GM19467 (cell line): ENCODE data around the gene MAPRE3.

ENCODE experiments used
- ATAC-seq: cut with Tn5 transposase; IDR thresholded peaks from one replicate; pipeline ENCODE4 v1.9.1; 2021; ENCODE audit warnings: mild to moderate bottlenecking, moderate library complexity; ENCODE audit not compliant: unreplicated experiment

Gene MAPRE3

GRCh38 chr2:27009716-27010115 lies 39.3 kb downstream of the MAPRE3 start:
- ATAC-seq: no peak

- ATAC-seq: no peak
Measured at GRCh38 chr2:27010139-27010538, 39.7 kb downstream of the MAPRE3 start.

DNA sequence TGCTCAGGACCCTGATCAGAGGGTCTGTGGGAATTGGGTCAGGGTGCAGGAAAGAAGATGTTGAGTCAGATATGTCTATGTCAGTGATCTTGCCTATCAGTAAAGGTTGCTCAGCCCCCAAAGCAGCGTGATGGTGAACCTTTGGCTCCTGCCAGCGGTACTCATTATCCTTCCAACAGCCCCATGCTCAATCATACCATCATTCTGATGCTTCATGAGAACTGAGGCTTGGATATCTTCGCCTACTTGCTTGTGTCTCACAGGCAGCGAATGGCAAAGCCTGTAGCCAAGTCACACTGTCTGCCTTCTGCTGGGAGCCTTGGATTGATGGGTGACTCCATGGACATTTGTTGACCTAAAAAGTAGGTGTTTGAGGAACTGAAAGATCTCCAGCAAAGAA lies 43.3 kb downstream of the MAPRE3 start:
- ATAC-seq: no peak

GRCh38 chr2:27014771-27015433 lies 44.5 kb downstream of the MAPRE3 start:
- ATAC-seq: no peak

DNA sequence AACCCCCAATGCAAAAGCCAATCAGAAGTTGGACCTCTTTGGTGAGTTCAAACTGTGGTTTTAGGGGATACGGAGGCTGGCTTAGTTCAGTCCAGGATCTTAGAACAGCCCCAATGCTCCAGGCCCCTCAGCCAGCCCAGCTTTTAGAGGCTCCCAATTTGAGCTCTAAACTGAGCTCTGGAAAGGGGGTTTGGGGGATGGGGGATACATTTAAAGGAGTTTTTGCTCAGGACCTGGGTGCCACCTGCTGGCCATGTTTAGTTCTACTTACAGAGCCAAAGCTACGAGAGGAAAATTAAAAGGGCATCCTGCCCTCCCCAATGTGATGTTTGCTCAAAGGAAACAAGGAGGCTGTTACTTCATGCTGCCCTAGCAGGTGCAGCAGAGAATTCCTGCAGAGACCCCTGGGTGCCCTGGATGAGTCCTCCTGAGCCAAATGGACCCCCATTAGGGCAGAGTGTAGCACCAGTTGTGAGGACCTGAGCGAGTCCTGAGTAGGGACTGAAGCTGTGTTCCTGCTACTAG lies 46.4 kb downstream of the MAPRE3 start:
- ATAC-seq: no peak

DNA sequence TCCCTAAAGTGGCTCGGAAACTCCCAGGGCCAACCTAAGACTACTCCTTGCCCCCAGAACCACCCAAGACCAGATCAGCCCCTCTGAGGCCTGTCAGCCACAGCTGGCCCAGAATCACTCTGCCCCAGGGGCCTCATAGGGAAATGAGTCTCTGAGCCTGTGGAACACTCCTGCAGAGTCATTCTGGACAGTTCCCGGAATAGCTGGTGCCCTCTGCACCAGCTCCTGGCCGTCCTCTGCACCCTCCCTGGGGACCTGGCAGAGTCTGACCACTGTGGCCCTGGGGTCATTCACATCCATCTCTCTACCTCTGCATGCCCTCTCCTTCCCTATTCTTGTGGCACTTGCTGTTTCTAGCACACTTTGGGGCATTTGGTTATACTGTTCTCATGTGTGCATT lies 47.7 kb downstream of the MAPRE3 start:
- no peak for ATAC-seq

GRCh38 chr2:27019459-27019858 lies 49.0 kb downstream of the MAPRE3 start:
- ATAC-seq: no peak

DNA sequence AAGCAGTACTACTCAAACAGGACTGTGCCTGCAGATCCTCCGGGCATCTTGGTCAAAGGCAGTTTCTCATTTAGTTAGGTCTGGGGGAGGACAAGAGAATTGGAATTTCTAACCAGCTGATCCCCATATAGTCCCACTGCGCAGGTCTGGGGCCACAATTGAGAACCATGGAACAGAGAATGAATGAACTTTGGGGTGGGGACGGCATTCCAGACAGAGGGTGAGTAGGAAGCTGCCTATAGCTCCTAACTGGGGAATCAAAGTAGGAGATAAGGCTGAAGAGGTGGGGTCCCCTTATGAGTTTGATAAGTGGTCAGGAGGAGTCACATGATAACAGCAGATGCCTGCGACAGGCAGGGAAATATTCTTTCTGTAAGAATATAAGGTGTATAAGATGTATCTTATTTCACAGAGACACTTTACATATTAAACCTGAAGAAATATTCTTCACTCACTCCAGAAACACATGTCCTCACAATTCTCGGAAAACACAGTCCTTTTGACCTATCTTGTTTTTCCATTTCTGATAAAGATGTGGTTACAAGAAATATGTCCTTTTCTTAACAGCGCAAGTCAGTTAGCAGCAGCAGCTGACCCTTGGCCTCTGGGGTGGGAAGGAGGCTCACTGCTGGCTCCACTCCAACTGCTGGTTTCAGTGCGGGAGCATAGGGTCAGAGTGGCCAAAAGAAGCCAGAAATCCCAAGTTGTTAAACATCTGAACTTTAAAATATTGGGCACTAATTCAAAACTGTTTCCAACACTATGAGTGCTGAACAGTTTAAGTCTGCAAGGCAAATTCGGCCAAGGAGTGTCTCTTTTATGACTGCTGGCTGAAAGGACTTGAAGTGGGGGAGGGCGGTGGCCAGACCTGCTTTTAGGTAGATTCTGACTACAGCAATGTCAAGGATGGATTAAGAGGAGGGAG lies 49.8 kb downstream of the MAPRE3 start:
- ATAC-seq: no peak

DNA sequence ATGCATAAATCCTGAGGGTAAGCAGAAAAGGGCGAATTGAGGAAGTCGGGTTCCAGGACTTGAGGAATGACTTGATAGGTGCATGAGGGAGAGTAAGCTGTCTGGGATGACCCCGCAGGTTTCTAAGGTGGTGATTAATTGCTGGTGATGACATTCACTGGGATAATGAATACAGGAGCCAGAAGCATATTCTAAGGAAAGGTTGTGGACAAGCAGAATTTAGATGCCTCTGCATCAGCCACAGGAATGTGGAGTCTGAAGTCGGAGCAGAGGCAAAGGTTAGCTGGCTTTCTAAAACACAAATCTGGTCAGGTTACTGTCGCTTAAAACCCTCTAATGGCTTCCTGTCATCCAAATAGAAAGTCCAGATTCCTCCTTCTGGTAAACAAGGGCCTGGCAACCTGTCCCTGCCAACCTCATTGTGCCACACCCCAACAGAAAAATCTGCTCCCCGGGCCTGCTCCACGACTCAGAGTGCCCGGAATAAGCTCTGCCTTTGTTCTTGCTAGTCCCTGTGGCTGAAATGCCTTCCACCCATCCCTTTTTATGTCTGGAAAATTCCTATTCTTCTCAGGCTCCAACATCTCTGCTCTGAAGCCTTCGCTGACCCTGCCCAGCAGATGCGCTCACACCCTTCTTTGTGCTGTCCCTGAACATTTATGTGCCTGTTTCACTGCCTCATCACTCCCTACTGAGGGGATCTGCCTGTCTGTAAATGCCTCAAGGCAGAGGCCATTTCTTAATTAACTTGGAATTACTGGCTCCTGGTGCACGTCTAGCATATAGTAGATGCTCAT lies 51.0 kb downstream of the MAPRE3 start:
- no peak for ATAC-seq

- no peak for ATAC-seq
Measured at GRCh38 chr2:27023740-27024139, 53.3 kb downstream of the MAPRE3 start.

GRCh38 chr2:27024188-27024587 lies 53.8 kb downstream of the MAPRE3 start:
- ATAC-seq: no peak

DNA sequence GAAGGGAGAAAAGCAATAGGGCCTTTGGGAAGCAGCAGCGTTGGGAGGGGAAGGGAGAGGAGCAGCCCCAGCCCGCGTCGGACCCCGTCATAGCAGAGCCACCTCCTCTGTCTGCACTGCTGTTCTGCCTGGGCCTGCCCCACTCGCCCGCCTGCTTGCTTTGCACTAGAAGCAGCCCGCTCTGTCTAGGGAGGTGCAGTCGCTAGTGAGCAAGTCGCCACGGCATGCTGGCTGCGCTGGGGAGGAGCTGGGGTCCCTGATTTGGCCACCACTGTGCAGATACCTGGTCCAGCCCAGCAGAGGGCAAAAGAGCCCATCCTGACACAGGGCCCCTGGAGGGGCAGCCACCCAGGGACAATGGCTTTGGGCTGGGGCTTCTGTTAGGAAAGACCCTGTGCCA lies 54.4 kb downstream of the MAPRE3 start:
- ATAC-seq: no peak

GRCh38 chr2:27025281-27025800 lies 54.9 kb downstream of the MAPRE3 start:
- ATAC-seq: no peak

GRCh38 chr2:27025861-27026851 lies 55.7 kb downstream of the MAPRE3 start:
- ATAC-seq: no peak

- ATAC-seq: no peak
Measured at GRCh38 chr2:27027211-27027651, 56.8 kb downstream of the MAPRE3 start.

GRCh38 chr2:27029051-27029450 lies 58.6 kb downstream of the MAPRE3 start:
- ATAC-seq: no peak

DNA sequence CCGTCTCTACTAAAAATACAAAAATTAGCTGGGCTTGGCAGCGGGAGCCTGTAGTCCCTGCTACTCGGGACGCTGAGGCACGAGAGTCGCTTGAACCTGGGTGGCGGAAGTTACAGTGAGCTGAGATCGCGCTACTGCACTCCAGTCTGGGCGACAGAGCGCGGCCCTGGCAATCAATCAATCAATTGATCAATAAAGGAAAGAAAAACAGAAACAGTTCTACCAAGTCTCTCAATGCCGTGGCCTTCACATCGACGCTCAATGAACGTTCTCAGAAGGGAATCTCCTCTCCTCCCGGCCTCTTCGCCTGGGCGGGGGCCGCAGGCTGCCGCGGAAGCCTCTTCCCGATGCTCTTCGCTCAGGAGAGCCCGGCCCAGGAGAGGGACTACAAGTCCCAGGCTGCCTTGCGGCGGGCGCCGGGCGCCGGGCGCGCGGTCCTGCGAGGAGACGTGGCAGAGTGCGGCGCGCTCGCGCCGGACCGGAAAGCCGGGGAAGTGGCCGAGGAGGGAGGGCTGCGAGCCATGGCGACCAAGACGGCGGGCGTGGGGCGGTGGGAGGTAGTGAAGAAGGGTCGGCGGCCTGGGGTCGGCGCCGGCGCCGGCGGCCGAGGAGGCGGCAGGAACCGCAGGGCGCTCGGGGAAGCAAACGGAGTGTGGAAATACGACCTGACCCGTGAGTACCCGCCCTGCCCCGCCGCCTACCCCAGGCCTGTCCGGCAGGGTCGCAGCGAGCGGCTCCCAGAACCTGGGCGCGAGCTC lies 62.2 kb downstream of the MAPRE3 start, which contains the start of gene TMEM214:
TSS of gene TMEM214 (plus strand) at position 471 of the 758 bp plus-strand sequence. CDS start at position 522, 51 bp downstream.
- ATAC-seq: peak; percentile 90

DNA sequence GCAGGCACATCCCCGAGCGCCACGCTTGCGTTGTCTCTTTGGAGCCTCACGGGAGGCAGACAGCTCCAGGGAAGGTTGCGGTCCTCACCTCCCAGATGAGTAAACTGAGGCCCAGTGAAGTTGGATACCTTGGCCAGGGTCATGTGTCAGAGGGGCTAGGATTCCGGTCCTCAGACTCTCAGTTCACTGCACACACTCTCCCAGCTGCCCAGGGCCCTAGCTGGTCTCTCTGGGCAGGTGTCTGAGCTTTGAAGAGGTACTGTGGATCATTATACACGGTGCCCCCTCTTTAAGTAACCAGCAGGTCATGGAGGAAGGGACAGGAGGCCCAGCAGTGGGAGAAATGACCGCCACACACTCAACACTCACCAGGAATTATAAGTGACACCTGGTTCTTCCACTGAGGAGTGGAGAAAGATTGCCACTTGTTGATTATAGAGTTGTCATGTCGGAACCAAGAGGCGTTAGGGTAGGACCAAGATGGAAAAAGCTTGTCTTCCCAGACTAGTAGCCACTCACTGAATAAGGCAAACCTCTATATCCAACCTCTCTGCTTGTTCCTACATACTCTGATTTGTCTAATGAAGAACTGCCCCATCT lies 62.9 kb downstream of the MAPRE3 start:
- no peak for ATAC-seq
